ENCODE measurements around the gene TTYH2. TPM values are rescaled to one million over a fixed set of nuclear protein-coding genes. Genes with fewer than 3 reads are reported as not detected.

Gene TTYH2
- total and polyA plus RNA-seq, 2 donors (not counting 1 experiment from before 2014, with no cell fraction given), result 3.0 to 3.1 TPM

DNA sequence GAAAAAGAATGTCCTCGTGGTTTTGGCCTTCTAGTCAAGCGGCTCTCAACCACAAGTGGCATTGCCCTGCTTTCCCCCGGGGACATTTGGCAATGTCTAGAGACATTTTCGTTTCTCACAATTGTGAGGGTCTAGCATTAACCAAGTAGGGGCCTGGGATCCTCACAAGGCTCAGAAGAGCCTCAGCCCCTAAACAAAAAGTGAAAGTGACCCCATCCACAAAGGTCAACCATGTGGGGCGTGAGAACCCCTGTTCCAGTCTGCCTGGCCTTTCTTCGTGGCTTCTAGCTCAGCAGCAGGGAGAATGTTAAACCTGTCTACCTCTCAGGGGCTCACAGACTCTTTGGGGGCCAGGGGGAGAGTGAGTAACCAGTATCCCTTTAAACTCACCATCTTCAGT lies 14.7 kb upstream of the TTYH2 start:
- CTCF ChIA-PET, result interaction anchor here (1.2 to 1.5 kb wide), 2 partner anchors 9 to 11 kb away, joined by 5 read pairs; no protein-coding TSS in a partner anchor
- Mint-ChIP-seq H3K4me3 (no peak overlapping the region), H3K4me1 (peaks cover 12% of the 10 kb centered on the region), H3K27me3 (peaks cover 56% of the 10 kb centered on the region), H3K27ac (no peak overlapping the region), H3K9me3 (ENCODE audit: insufficient read depth) (no peaks in the 10 kb centered on the region)
- Histone ChIP-seq H3K27ac (ENCODE audit: low read length in 2 of 2) (no peak overlapping the region), H3K4me2 (replicated peaks; ENCODE audit: low read depth, low read length, poor library complexity, severe bottlenecking) (no peak overlapping the region), H3K36me3 (replicated peaks in 1 of 2; ENCODE audit: control extremely low read depth in 1 of 2, control insufficient read depth in 1 of 2, extremely low read depth in 1 of 2, insufficient read depth in 2 of 2, low read length in 1 of 2) (no peaks in the 10 kb centered on the region), H4K20me1 (ENCODE audit: control insufficient read depth, insufficient read depth, low read length, poor library complexity, severe bottlenecking) (peaks cover 2% of the 10 kb centered on the region), H3K27me3 (replicated peaks in 1 of 4; ENCODE audit: control extremely low read depth in 1 of 4, control insufficient read depth in 3 of 4, insufficient read depth in 4 of 4, low read length in 3 of 4) (peaks cover 0 to 62% (median 8%) of the 10 kb centered on the region in 4 experiments), H3K79me2 (ENCODE audit: control insufficient read depth, insufficient read depth, low read length) (peaks cover 2% of the 10 kb centered on the region), H2AFZ (ENCODE audit: insufficient read depth, low read depth, low read length, poor library complexity, severe bottlenecking) (peak overlapping the region; percentile 64), H3K9me3 (ENCODE audit: control extremely low read depth in 1 of 3, control insufficient read depth in 2 of 3, insufficient read depth in 1 of 3, low read length in 2 of 3) (peaks cover 0 to 5% (median 0%) of the 10 kb centered on the region in 3 donors), H3K9ac (ENCODE audit: low read length) (no peak overlapping the region), H3K4me1 (ENCODE audit: control insufficient read depth in 2 of 2, insufficient read depth in 2 of 2, low read length in 2 of 2) (peaks cover 11 to 16% of the 10 kb centered on the region in 2 donors), H3K4me3 (ENCODE audit: control extremely low read depth in 1 of 5, extremely low read depth in 1 of 5, insufficient read depth in 1 of 5, low read depth in 2 of 5, low read length in 4 of 5) (no peak overlapping the region)
- WGBS (ENCODE audit: insufficient coverage), result 46% methylated on average over 5 of the region's 6 CpGs
- ATAC-seq (ENCODE audit: low read depth) (no peak), DNase-seq (no peak)
- POLR2A ChIA-PET, result no interaction called here
- intact Hi-C loops (cut with micrococcal nuclease), result no loop called here
- TF ChIP-seq CTCF (IDR thresholded peaks at IDR 0.05), result no peak
- no peak for TF ChIP-seq EZH2 (IDR thresholded peaks at IDR 0.05; ENCODE audit: borderline replicate concordance, insufficient read depth, low read depth, low read length, poor library complexity, severe bottlenecking)

DNA sequence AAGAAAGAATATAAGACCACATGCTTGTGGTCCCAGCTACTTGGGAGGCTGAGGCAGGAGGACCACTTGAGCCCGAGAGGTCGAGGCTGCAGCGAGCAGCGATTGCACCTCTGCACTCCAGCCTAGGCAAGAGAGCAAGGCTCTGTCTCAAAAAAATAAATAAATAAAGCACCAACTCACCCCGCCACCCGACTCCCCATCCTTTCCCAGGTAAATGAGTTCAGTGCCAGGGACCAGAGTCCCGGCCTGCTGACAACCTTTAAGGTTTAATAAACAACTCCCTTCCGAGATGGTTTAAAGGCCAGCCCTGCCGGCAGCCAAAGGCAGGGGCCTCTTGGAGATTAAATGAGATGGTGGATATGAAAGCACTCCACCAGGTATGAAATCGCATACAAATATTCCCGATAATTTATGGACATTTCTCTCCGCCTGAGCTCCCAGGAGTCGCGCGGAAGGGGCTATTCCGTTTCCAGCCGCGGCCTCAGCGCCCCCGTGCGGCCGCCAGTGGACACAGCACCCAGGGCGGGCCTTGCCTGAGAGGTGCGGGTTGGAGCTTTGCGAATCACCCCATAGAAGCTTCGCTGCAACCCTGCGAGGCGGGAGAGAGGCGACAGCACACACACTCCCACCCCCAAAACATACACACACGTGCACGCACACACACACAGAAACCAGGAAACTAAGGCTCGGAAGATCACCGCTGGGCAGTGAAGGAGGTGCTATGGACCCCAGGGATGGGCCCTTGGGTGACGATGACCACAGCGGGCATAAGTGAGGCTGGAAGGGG lies 13.9 kb upstream of the TTYH2 start:
- H3K4me2 ChIP-seq (replicated peaks; ENCODE audit: low read depth, low read length, poor library complexity, severe bottlenecking), result peak overlapping the region; percentile 64
- no peaks in the 10 kb centered on the region for H3K36me3 ChIP-seq (replicated peaks in 1 of 2; ENCODE audit: control extremely low read depth in 1 of 2, control insufficient read depth in 1 of 2, extremely low read depth in 1 of 2, insufficient read depth in 2 of 2, low read length in 1 of 2)
- H3K79me2 ChIP-seq (ENCODE audit: control insufficient read depth, insufficient read depth, low read length), result peaks cover 10% of the 10 kb centered on the region
- TF ChIP-seq EZH2 (IDR thresholded peaks at IDR 0.05; ENCODE audit: borderline replicate concordance, insufficient read depth, low read depth, low read length, poor library complexity, severe bottlenecking), result no peak
- TF ChIP-seq CTCF (IDR thresholded peaks at IDR 0.05), result peak; percentile 86
- peak; percentile 67 for DNase-seq
- ChIA-PET POLR2A (no interaction called here), CTCF (interaction anchor here (0.7 to 6.1 kb wide), 8 partner anchors 9 to 770 kb away, joined by 3 to 36 read pairs (median 5); partner anchors contain the start of gene TTYH2)
- H3K4me1 ChIP-seq (ENCODE audit: control insufficient read depth in 2 of 2, insufficient read depth in 2 of 2, low read length in 2 of 2), result peaks cover 16 to 21% of the 10 kb centered on the region in 2 donors
- intact Hi-C loops (cut with micrococcal nuclease), result loop anchor here (5.0 kb wide), 1 partner anchor 1107 kb away; the partner anchor contains the start of gene SLC39A11
- no peak overlapping the region for H3K27ac ChIP-seq (ENCODE audit: low read length in 2 of 2)
- H4K20me1 ChIP-seq (ENCODE audit: control insufficient read depth, insufficient read depth, low read length, poor library complexity, severe bottlenecking), result peaks cover 10% of the 10 kb centered on the region
- peaks cover 0 to 5% (median 0%) of the 10 kb centered on the region in 3 donors for H3K9me3 ChIP-seq (ENCODE audit: control extremely low read depth in 1 of 3, control insufficient read depth in 2 of 3, insufficient read depth in 1 of 3, low read length in 2 of 3)
- H3K27me3 Mint-ChIP-seq, result peaks cover 53% of the 10 kb centered on the region
- no peak overlapping the region for H3K27ac Mint-ChIP-seq
- WGBS (ENCODE audit: insufficient coverage), result 19% methylated on average over 27 of the region's 35 CpGs
- peak overlapping the region in 1 of 5 experiments; percentile 12 for H3K4me3 ChIP-seq (ENCODE audit: control extremely low read depth in 1 of 5, extremely low read depth in 1 of 5, insufficient read depth in 1 of 5, low read depth in 2 of 5, low read length in 4 of 5)
- H3K27me3 ChIP-seq (replicated peaks in 1 of 4; ENCODE audit: control extremely low read depth in 1 of 4, control insufficient read depth in 3 of 4, insufficient read depth in 4 of 4, low read length in 3 of 4), result peaks cover 0 to 56% (median 8%) of the 10 kb centered on the region in 4 experiments
- H3K9me3 Mint-ChIP-seq (ENCODE audit: insufficient read depth), result no peaks in the 10 kb centered on the region
- H3K4me3 Mint-ChIP-seq, result peak overlapping the region; percentile 14
- peak overlapping the region; percentile 64 for H2AFZ ChIP-seq (ENCODE audit: insufficient read depth, low read depth, low read length, poor library complexity, severe bottlenecking)
- H3K9ac ChIP-seq (ENCODE audit: low read length), result no peak overlapping the region
- peak; percentile 25 for ATAC-seq (ENCODE audit: low read depth)
- H3K4me1 Mint-ChIP-seq, result peaks cover 12% of the 10 kb centered on the region
